ENCODE data around the gene RCCD1.

DNA sequence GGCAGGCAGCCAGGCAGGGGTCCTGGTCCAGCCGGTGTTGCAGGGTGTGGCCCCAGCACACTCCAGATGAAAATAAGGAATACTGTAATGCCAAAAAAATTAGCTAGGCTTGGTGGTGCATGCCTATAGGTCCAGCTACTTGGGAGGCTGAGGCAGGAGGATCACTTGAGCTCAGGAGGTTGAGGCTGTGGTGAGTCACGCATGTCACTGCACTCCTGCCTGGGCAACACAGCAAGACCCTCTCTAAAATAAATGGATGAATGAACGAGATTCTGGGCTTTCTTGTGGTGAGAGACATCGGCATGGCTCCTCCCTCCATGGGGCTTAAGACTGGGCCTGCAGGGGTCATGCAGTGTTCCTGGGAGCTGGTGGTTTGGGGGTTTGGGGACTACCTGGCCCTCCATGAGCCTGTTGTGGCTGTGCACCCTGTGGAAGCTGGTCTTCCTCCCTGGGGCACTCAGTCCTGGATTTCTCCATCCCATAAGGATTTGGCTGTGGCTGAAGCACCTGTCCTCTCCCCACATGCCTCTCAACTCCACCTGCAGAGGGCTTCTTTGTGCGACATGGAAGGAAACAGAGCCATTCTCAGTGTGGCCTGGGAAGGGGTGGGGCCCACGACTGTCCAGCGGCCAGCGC lies 7.6 kb upstream of the RCCD1 start:
- TF ChIP-seq EZH2 (IDR thresholded peaks at IDR 0.05; ENCODE audit: insufficient read depth, poor library complexity, severe bottlenecking) (no peak), EZH2phosphoT487 (IDR thresholded peaks at IDR 0.05; ENCODE audit: insufficient read depth, low read depth) (no peak)
